IMR-90 (cell line): Measurements from ENCODE around the gene BTLA. TPM values are rescaled to one million over a fixed set of nuclear protein-coding genes. Genes with fewer than 3 reads are reported as not detected.

Experiments
- ATAC-seq: fragments of 200-7000 bp; cut with Tn5 transposase; 2 replicates; pipeline ENCODE4 v1.9.1; 2020; ENCODE audit warnings: low read depth, mild to moderate bottlenecking, moderate library complexity
- BruUV-seq: library from RNA; stranded (reverse); fragments of 400-500 nt; replicated peaks from 2 replicates; lab custom pipeline; 2021; lab: Mats Ljungman, UMichigan
- CTCF ChIA-PET: fragments of 300-600 bp; formaldehyde crosslinking; extraction: SDS; loops from one replicate; lab custom pipeline; 2021; ENCODE audit warnings: antibody characterized with exemption; lab: Yijun Ruan, JAX
- POLR2A ChIA-PET: fragments of 300-600 bp; sonication (Branson Sonifier 250); formaldehyde crosslinking; loops from one replicate; lab custom pipeline; 2022; ENCODE audit warnings: antibody characterized with exemption; ENCODE audit not compliant: unreplicated experiment; lab: Charles Lee
- DNase-seq: peaks from one replicate; pipeline ENCODE4 v3.0.0; 2013
- H2AFZ ChIP-seq: replicated peaks from 2 replicates; pipeline ENCODE3; 2013; ENCODE audit warnings: low read length, mild to moderate bottlenecking; ENCODE audit not compliant: poor library complexity
- H2AK5ac ChIP-seq: 2 replicates; pipeline ENCODE4 v1.6.1; 2013; ENCODE audit warnings: low read depth, low read length, inconsistent platforms
- H2AK9ac ChIP-seq: replicated peaks from 2 replicates; pipeline ENCODE3; 2013; ENCODE audit warnings: mild to moderate bottlenecking, low read depth, low read length, moderate library complexity; ENCODE audit not compliant: poor library complexity
- H2BK120ac ChIP-seq: 2 replicates; pipeline ENCODE4 v1.6.1; 2013; ENCODE audit warnings: low read depth, low read length, inconsistent platforms
- H2BK15ac ChIP-seq: 3 replicates; pipeline ENCODE4 v1.6.1; 2013; ENCODE audit warnings: low read depth, low read length, inconsistent platforms
- H2BK20ac ChIP-seq: 2 replicates; pipeline ENCODE4 v1.6.1; 2013; ENCODE audit warnings: low read depth, mild to moderate bottlenecking, inconsistent platforms, low read length, moderate library complexity
- H2BK5ac ChIP-seq: 2 replicates; pipeline ENCODE4 v1.6.1; 2013; ENCODE audit warnings: mild to moderate bottlenecking, low read depth, low read length, inconsistent platforms; ENCODE audit not compliant: poor library complexity, severe bottlenecking
- H3K14ac ChIP-seq: replicated peaks from 2 replicates; pipeline ENCODE4 v1.6.1; 2013; ENCODE audit warnings: low read depth, low read length, inconsistent platforms
- H3K18ac ChIP-seq: 2 replicates; pipeline ENCODE4 v1.6.1; 2013; ENCODE audit warnings: low read depth, low read length, control low read depth
- H3K23ac ChIP-seq: 2 replicates; pipeline ENCODE4 v1.6.1; 2013; ENCODE audit warnings: low read depth, low read length, inconsistent platforms
- H3K27ac ChIP-seq: 2 replicates; pipeline ENCODE4 v1.5.1; 2013; ENCODE audit warnings: mild to moderate bottlenecking, control low read depth, low read length; ENCODE audit not compliant: insufficient read depth
- H3K27me3 ChIP-seq: 2 replicates; pipeline ENCODE4 v1.6.1; 2013; ENCODE audit warnings: low read length; ENCODE audit not compliant: control insufficient read depth, insufficient read depth
- H3K36me3 ChIP-seq: 2 replicates; pipeline ENCODE4 v1.6.1; 2013; ENCODE audit warnings: low read length, mixed read lengths; ENCODE audit not compliant: control insufficient read depth, insufficient read depth
- H3K4ac ChIP-seq: 2 replicates; pipeline ENCODE4 v1.6.1; 2013; ENCODE audit warnings: low read depth, low read length, inconsistent platforms
- H3K4me1 ChIP-seq: 2 replicates; pipeline ENCODE4 v1.6.1; 2013; ENCODE audit warnings: low read length, mixed read lengths; ENCODE audit not compliant: control insufficient read depth, insufficient read depth
- H3K4me2 ChIP-seq: 2 replicates; pipeline ENCODE4 v1.6.1; 2013; ENCODE audit warnings: low read depth, mild to moderate bottlenecking, control low read depth, low read length, moderate library complexity
- H3K4me3 ChIP-seq: 2 replicates; pipeline ENCODE4 v1.5.1; 2013; ENCODE audit warnings: low read depth, mild to moderate bottlenecking, control low read depth, low read length, moderate library complexity; ENCODE audit not compliant: insufficient read depth
- H3K56ac ChIP-seq: 2 replicates; pipeline ENCODE4 v1.6.1; 2013; ENCODE audit warnings: low read length, inconsistent platforms; ENCODE audit not compliant: insufficient read depth; ENCODE audit errors: extremely low read depth
- H3K79me1 ChIP-seq, 2 experiments: 2 replicates each; pipeline ENCODE4 v1.6.1; 2013; ENCODE audit warnings: low read length in 2 of 2, inconsistent platforms in 1 of 2, low read depth in 1 of 2
- H3K9ac ChIP-seq: 2 replicates; pipeline ENCODE4 v1.6.1; 2013; ENCODE audit warnings: low read depth, low read length, control low read depth
- H3K9me1 ChIP-seq: 2 replicates; pipeline ENCODE4 v1.6.1; 2013; ENCODE audit warnings: low read length, inconsistent platforms; ENCODE audit not compliant: insufficient read depth
- H3K9me3 ChIP-seq: 2 replicates; pipeline ENCODE4 v1.6.1; 2013; ENCODE audit warnings: low read length; ENCODE audit not compliant: control insufficient read depth, insufficient read depth
- H4K20me1 ChIP-seq: 2 replicates; pipeline ENCODE4 v1.6.1; 2013; ENCODE audit warnings: low read length, inconsistent platforms; ENCODE audit not compliant: insufficient read depth
- H4K5ac ChIP-seq: 2 replicates; pipeline ENCODE4 v1.6.1; 2013; ENCODE audit warnings: mild to moderate bottlenecking, low read depth, low read length, control low read depth
- H4K8ac ChIP-seq, 2 experiments: 2 replicates each; pipeline ENCODE4 v1.6.1; 2013; ENCODE audit warnings: low read depth in 2 of 2, low read length in 2 of 2, control low read depth in 1 of 2, inconsistent platforms in 1 of 2
- H4K91ac ChIP-seq: 2 replicates; pipeline ENCODE4 v1.6.1; 2013; ENCODE audit warnings: low read depth, low read length, inconsistent platforms; ENCODE audit not compliant: insufficient read depth
- BHLHE40 ChIP-seq: fragments of 150-350 bp; IDR thresholded peaks from 2 replicates; pipeline ENCODE4 v1.6.1; 2016; ENCODE audit warnings: mild to moderate bottlenecking, low read depth, low read length
- CEBPB ChIP-seq: IDR thresholded peaks from 2 replicates; pipeline ENCODE4 v1.6.1; 2012; ENCODE audit warnings: low read depth, low read length, improper control_type of control experiment
- CHD1 ChIP-seq: IDR thresholded peaks from 2 replicates; pipeline ENCODE4 v1.6.1; 2012; ENCODE audit warnings: low read depth, low read length, improper control_type of control experiment
- CTCF ChIP-seq: conservative IDR thresholded peaks from 2 replicates; pipeline ENCODE4 v1.5.1; 2012; ENCODE audit warnings: mild to moderate bottlenecking, low read depth, low read length, improper control_type of control experiment
- FOS ChIP-seq: fragments of 150-350 bp; IDR thresholded peaks from 2 replicates; pipeline ENCODE4 v1.6.1; 2016; ENCODE audit warnings: low read depth, low read length
- MAFK ChIP-seq: IDR thresholded peaks from 2 replicates; pipeline ENCODE4 v1.6.1; 2012; ENCODE audit warnings: low read depth, low read length, improper control_type of control experiment
- MAZ ChIP-seq: IDR thresholded peaks from 2 replicates; pipeline ENCODE4 v1.6.1; 2012; ENCODE audit warnings: low read depth, mild to moderate bottlenecking, low read length, improper control_type of control experiment, moderate library complexity, borderline replicate concordance
- MXI1 ChIP-seq: IDR thresholded peaks from 2 replicates; pipeline ENCODE4 v1.6.1; 2012; ENCODE audit warnings: low read depth, mild to moderate bottlenecking, low read length, moderate library complexity, borderline replicate concordance
- NFE2L2 ChIP-seq: fragments of 150-350 bp; IDR thresholded peaks from 2 replicates; pipeline ENCODE4 v1.6.1; 2016; ENCODE audit warnings: low read depth, mild to moderate bottlenecking, low read length
- POLR2A ChIP-seq: IDR thresholded peaks from 2 replicates; pipeline ENCODE4 v1.6.1; 2012; ENCODE audit warnings: mild to moderate bottlenecking, low read depth, low read length
- RAD21 ChIP-seq: IDR thresholded peaks from 2 replicates; pipeline ENCODE4 v1.6.1; 2012; ENCODE audit warnings: low read length, improper control_type of control experiment
- RCOR1 ChIP-seq: IDR thresholded peaks from 2 replicates; pipeline ENCODE4 v1.6.1; 2012; ENCODE audit warnings: mild to moderate bottlenecking, low read length, improper control_type of control experiment; ENCODE audit not compliant: insufficient replicate concordance
- RFX5 ChIP-seq: IDR thresholded peaks from 2 replicates; pipeline ENCODE4 v1.8.0; 2012; ENCODE audit warnings: low read depth, mild to moderate bottlenecking, low read length, moderate library complexity
- SMC3 ChIP-seq: fragments of 150-350 bp; IDR thresholded peaks from 2 replicates; pipeline ENCODE4 v1.6.1; 2016; ENCODE audit warnings: low read depth, mild to moderate bottlenecking, antibody characterized with exemption, low read length, moderate library complexity
- WGBS, 2 experiments: methylation state at CpG; one replicate each; pipeline versions ENCODE4 v1.1.5 to v1.1.7; 2013; ENCODE audit warnings: missing lambda C conversion rate in 2 of 2; ENCODE audit not compliant: insufficient read length in 1 of 2; ENCODE audit errors: extremely low coverage in 2 of 2; 5-methylcytosine and 5-hydroxymethylcytosine counted together
- dilution Hi-C: fragments of 300-500 bp; cut with HindIII; formaldehyde crosslinking; loops from one replicate; pipeline ENCODE4 v1.14.3; 2018; ENCODE audit warnings: low sequenced_read_pairs; ENCODE audit not compliant: unreplicated experiment
- in situ Hi-C: fragments of 300-500 bp; cut with MboI; formaldehyde crosslinking; loops from 3 replicates; pipeline ENCODE4 v1.14.3; 2019; ENCODE audit warnings: low sequenced_read_pairs, inconsistent platforms, mixed read lengths
- intact Hi-C: fragments of 100-400 bp; cut with micrococcal nuclease; formaldehyde crosslinking; loops from 2 replicates; pipeline ENCODE4 v1.10.0; 2022
- polyA plus RNA-seq, 3 experiments: library from polyadenylated mRNA; depleted of rRNA; stranded (reverse); fragments of >200 nt; gene quantifications; 2 replicates each; pipeline ENCODE4 v1.2.3, GENCODE V29; 2012; ENCODE audit warnings: low replicate concordance in 1 of 3
- total RNA-seq: library from RNA; depleted of rRNA; stranded (reverse); fragments of >200 nt; gene quantifications from 2 replicates; pipeline ENCODE4 v1.2.3, GENCODE V29; 2012
- TF ChIP-seq, protein P1 (sequence below): fragments of 150-350 bp; IDR thresholded peaks from 2 replicates; pipeline ENCODE4 v1.6.1; 2016; ENCODE audit warnings: low read depth, mild to moderate bottlenecking, low read length, moderate library complexity, borderline replicate concordance
- TF ChIP-seq, protein P2 (sequence below): fragments of 150-350 bp; IDR thresholded peaks from 2 replicates; pipeline ENCODE4 v1.6.1; 2017; ENCODE audit warnings: mild to moderate bottlenecking, antibody characterized with exemption, low read length, low read depth

Gene BTLA
- total and polyA plus RNA-seq, 2 of the 4 experiments (the other 2 are of a cell fraction), result not detected

DNA sequence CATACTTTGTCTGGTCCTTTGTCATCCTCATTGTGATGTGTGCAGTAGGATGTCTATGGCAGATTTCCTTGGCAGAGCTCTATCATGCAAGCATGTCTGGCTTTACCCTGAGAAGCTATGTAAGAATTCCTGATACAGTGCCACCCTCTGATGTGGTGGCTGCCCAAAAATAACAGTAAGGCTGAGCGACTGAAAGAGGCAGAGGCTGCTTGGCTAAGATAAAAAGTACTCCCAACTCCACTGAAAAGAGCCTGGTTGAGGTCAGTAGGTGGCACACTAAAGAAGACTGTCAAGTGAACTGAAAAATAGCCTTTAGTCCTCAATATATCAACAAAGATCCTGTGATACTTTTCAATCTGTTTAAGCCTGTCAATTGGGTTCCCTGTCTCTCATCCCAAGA is 31.7 kb downstream of the BTLA start:
- intact Hi-C loops, result no loop called here
- H3K14ac ChIP-seq, result no peak overlapping the region
- H3K23ac ChIP-seq, result no peak overlapping the region
- H4K20me1 ChIP-seq, result no peaks in the 10 kb centered on the region
- DNase-seq (no peak), ATAC-seq (no peak)
- in situ Hi-C loops, result no loop called here
- POLR2A ChIA-PET, result no interaction called here
- H3K9me3 ChIP-seq, result no peaks in the 10 kb centered on the region
- no peaks in the 10 kb centered on the region for H3K4me1 ChIP-seq
- H3K4me3 ChIP-seq, result no peak overlapping the region
- H3K36me3 ChIP-seq, result no peaks in the 10 kb centered on the region
- no peaks in the 10 kb centered on the region for H3K9me1 ChIP-seq
- no peak overlapping the region for H3K18ac ChIP-seq
- H2BK120ac ChIP-seq, result no peak overlapping the region
- H3K4ac ChIP-seq, result no peak overlapping the region
- H2BK15ac ChIP-seq, result no peak overlapping the region
- no CpG with 5 or more reads among the region's 1 CpG for WGBS, 2 experiments
- no peak overlapping the region for H2BK5ac ChIP-seq
- dilution Hi-C loops, result no loop called here
- H2BK20ac ChIP-seq, result no peak overlapping the region
- no peak overlapping the region for H4K8ac ChIP-seq
- H4K5ac ChIP-seq, result no peak overlapping the region
- no peak overlapping the region for H2AK5ac ChIP-seq
- H4K91ac ChIP-seq, result no peak overlapping the region
- H3K79me1 ChIP-seq, result no peaks in the 10 kb centered on the region
- H3K27ac ChIP-seq, result no peak overlapping the region
- no TSS peak for BruUV-seq
- CTCF ChIA-PET, result no interaction called here
- H3K4me2 ChIP-seq, result no peak overlapping the region
- no peak overlapping the region for H3K9ac ChIP-seq
- no peak overlapping the region for H2AK9ac ChIP-seq
- no peak overlapping the region for H2AFZ ChIP-seq
- H3K27me3 ChIP-seq, result peaks cover 6% of the 10 kb centered on the region
- no peak overlapping the region for H3K56ac ChIP-seq
- TF ChIP-seq BHLHE40 (no peak), RAD21 (no peak), SMC3 (no peak), POLR2A (no peak), CHD1 (no peak), MAZ (no peak), FOS (no peak), CTCF (no peak), NFE2L2 (no peak), RFX5 (no peak), MXI1 (no peak), CEBPB (no peak), RCOR1 (no peak), MAFK (no peak)
- TF ChIP-seq, protein P1, sequence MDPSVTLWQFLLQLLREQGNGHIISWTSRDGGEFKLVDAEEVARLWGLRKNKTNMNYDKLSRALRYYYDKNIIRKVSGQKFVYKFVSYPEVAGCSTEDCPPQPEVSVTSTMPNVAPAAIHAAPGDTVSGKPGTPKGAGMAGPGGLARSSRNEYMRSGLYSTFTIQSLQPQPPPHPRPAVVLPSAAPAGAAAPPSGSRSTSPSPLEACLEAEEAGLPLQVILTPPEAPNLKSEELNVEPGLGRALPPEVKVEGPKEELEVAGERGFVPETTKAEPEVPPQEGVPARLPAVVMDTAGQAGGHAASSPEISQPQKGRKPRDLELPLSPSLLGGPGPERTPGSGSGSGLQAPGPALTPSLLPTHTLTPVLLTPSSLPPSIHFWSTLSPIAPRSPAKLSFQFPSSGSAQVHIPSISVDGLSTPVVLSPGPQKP, result no peak
- TF ChIP-seq, protein P2, sequence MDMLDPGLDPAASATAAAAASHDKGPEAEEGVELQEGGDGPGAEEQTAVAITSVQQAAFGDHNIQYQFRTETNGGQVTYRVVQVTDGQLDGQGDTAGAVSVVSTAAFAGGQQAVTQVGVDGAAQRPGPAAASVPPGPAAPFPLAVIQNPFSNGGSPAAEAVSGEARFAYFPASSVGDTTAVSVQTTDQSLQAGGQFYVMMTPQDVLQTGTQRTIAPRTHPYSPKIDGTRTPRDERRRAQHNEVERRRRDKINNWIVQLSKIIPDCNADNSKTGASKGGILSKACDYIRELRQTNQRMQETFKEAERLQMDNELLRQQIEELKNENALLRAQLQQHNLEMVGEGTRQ, result no peak
